HG02678 (cell line): ENCODE data around the gene RHEX.
"Not testable (repeated sequence)": the region's sequence is repeated elsewhere in the genome, so short reads cannot be mapped to it uniquely, and the experiment has no call there.

Source experiments
- ATAC-seq: cut with Tn5 transposase; IDR thresholded peaks from one replicate; pipeline ENCODE4 v1.9.1; 2021; ENCODE audit warnings: mild to moderate bottlenecking, moderate library complexity; ENCODE audit not compliant: unreplicated experiment

The RHEX gene

DNA sequence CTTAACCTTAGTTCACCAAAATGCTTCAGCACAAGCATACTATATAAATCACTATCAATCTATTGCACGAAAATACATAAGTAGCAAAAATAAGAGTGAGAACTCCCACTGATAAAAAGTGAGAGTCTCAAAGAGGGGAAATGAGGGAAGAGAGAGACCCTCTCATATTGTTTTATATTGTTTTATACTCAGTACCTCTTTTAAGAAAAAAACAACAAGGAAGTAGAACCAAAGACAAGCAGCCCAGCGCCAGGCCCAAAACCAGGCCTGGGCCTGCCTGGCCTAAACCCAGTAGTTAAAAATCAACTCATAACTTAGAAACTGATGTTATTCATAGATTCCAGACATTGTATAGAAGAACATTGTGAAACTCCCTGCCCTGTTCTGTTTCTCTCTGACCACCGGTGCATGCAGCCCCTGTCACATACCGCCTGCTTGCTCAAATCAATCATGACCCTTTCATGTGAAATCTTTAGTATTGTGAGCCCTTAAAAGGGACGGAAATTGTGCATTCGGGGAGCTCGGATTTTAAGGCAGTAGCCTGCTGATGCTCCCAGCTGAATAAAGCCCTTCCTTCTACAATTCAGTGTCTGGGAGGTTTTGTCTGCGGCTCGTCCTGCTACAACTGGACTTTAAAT is 5.4 kb downstream of the RHEX start:
- not testable (repeated sequence) for ATAC-seq

DNA sequence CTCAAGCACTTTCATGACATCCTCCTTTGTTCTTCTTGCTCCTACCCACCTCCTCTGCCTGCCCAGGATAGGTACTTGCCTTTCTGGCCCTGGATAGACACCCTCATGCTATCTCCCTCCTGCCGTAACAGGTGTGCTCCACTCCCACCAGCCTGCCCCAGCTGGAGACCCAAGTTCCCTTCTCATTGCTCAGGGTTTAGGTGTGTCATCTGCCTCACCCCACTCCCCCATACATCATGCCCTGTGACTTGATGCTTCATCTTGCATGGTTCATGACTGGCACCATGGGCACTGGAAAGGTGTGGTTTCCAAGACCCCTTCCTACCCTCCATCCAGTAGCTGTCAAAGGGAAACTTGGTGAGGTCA is 5.9 kb downstream of the RHEX start:
- ATAC-seq, result no peak

DNA sequence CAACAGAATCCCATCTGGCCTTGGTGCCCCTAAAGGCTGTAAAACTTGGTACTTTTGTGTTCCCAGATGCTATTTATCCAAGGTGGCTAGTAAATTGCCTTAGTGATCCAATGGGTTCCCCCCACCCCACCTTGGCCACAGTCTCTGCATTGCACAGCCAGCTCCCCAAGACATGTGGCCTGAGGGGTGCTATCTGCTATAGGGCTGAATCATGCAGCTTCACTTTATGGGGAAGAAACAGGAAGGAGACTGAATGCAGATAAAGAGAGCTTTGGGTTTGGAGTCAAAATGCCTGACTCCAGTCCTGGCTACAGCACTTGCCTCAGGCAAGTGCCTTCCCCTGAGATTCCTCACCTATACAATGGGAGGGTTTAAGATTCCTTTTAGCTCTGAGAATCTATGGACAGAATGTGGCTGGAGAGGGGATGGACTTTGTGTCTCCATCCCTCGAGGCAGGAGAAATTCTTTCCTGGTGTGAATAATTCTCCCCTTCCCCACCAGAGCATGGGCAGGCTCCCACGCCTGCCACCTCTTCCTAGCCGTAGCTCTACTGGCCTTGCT is 6.5 kb downstream of the RHEX start:
- no peak for ATAC-seq

DNA sequence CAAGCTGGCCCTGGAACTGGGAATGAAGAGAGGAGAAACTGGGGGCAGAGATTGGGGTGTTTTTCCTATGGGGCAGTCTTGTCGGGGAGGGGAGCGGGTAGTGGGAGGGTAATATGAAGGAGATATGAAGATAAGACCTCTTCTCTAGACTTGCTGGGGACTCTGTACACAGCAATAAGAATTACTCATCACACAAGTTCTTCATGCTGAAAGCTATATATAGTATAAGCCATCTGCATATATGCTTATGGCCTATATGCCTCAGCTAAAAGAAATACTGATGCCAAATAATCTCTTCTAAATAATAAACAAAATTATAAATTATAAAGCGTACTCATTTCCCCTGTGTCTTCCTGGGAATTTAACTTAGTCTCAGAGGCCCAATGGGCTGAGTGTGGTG is 7.9 kb downstream of the RHEX start:
- no peak for ATAC-seq

DNA sequence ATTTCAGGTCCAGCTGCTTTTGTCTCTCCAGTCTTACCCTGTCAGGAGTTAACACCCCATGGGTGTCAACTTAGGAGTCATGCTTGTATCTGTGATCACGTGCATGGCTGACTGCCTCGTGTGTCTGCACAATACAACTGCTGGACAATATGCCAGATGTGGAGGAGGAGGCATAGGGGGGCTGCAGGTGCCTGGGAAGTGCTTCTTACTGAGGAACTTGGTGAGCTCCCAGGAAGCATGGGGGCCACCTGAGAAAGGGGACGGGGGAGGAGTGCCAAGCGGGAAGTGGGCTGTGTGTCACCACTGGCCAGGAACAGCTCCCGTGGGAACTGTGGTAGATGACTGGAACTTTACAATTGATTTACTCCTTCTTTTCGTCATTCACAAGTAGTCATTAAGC is 9.5 kb downstream of the RHEX start:
- ATAC-seq, result no peak

DNA sequence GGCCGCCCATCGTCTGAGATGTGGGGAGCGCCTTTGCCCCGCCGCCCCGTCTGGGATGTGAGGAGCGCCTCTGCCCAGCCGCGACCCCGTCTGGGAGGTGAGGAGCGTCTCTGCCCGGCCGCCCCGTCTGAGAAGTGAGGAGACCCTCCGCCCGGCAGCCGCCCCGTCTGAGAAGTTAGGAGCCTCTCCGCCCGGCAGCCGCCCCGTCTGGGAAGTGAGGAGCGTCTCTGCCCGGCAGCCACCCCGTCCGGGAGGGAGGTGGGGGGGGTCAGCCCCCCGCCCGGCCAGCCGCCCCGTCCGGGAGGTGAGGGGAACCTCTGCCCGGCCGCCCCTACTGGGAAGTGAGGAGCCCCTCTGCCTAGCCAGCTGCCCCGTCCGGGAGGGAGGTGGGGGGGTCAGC is 11.0 kb downstream of the RHEX start:
- ATAC-seq, result not testable (repeated sequence)

DNA sequence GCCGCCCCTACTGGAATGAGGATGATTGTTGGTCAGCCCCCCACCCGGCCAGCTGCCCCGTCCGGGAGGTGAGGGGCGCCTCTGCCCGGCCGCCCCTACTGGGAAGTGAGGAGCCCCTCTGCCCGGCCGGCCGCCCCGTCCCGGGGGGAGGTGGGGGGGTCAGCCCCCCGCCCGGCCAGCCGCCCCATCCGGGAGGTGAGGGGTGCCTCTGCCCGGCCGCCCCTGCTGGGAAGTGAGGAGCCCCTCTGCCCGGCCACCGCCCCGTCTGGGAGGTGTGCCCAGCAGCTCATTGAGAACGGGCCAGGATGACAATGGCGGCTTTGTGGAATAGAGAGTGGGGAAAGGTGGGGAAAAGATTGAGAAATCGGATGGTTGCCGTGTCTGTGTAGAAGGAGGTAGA is 11.5 kb downstream of the RHEX start:
- ATAC-seq, result not testable (repeated sequence)

DNA sequence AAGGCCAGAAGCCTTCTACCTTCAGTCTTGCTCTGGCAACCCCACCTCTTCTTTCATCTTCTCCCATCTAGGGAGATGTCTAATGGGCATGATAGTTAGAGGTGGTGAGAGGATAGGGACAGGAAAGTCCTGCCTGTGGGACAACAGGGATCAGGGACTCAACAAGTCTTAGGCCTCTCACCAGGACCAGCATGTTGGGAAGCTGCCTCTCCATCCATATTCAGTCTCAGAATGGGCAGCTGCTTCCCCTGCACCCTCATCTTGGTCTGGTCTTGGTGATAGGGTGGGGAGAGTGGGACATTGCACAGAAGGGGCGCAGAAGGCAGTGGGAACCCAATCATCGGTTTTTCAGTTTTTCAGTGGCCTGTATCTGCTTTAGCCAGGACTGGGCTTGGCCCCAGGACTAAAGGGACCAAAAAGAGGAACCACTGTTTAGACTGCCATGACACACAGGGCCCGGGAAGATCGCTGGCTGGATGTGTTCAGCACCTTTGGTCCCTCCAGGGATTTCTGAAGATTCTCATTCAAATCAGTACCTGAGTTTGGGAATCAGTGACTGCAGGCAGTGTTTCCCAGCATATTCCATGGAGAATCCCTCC is 12.7 kb downstream of the RHEX start:
- ATAC-seq, result no peak

DNA sequence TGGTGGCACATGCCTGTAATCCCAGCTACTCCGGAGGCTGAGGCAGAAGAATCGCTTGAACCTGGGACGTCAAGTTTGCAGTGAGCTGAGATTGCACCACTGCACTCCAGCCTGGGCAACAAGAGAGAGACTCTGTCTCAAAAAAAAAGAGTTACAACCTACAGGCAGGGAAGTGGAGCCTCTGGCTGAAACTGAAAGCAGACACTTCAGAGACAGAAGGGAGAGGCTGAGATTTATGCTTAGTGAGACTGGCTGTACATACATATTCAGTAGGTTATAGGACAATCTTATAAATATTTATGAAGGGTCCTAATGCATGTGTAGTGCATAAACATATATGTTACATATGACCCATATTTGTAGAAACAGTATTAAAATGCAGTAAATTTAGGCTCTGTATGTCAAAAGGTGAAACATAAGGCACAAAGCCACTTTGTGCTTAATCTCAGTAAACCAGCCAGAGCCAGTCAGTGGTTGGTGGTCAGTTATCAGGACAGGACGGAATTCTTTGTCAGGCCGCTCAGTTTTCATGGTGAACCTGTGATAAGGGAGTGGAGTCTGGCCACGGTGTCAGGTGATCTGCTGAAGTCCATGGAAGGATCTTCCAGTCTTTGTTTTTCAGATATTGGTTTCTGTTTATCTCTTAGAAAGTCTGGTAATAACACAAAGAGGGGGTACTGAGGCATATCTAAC is 13.7 kb downstream of the RHEX start:
- peak; percentile 95 for ATAC-seq

DNA sequence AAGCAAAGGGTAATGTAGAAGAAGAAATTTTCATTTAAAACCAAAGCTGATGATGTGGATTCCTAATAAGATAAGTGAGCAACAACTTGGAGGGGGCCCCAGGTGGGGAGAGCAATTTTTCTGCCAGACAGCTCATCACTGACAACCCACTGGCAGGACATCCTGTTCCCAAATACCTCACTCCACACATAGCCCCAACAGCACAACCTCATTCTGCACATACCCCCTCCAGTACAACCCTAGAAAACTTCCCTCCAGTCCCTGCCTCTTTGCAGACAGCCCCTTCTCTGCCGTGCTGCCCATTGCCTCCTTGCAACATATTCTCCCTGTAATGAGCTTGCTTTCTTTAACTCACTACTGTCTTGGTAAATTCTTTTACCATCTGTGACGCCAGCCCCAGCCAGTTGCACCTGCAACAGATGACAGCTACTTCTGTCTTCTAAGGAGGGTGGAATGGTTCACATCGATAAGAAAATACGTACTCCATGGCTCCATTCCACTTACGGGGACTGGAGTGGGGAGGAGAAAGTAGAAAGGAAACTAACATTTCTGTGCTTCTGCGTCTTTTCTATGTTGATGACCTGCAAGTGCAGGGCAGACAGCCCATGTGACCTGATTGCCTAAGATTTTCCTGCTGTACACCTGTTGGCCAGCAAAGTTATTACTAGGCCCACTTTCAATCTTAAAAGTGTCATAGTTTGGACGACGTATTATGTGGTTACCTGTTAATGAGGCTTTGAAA is 14.7 kb downstream of the RHEX start:
- ATAC-seq, result peak; percentile 45

DNA sequence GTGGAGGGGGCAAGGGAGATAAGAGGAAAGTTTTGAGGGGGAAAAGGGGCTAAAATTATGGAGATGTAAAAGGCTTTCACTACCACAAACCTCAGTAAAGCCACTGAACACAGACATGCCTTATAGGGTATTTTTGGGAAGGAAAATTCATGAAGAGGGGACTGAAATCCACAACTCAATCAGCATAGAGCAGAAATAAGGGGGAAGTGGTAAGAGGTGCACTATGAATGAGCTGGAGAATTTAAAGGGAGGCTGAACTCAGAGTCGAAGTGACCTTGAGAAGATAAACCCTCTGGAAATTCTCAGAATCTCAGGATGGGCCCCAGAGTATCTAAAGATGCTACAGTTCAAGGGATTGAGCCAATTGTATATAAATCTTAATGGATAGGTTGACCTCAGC is 15.3 kb downstream of the RHEX start:
- ATAC-seq, result no peak

DNA sequence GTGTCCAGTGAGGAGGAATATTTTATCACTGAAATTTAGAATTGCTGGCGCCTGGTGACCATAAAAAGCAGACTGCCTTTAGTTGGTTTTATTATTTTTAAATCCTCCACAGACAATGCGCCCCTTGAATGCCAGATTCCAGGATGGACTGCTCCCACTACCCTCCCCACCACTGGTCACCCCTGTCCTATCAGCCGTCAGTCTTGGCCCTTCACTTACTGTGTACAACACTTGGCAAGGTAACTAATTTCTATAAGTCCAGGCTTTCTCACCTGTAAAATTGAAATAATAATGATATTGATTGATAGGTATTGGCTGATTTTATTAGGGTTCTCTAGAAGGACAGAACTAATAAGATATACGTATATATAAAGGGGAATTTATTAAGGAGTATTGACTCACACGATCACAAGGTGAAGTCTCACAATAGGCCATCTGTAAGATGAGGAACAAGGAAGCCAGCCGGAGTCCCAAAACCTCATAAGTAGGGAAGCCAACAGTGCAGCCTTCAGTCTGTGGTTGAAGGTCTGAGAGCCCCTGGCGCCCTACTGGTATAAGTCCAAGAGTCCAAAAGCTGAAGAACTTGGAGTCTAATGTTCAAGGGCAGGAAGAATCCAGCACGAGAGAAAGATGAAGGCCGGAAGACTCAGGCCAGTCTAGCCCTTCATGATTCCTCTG is 17.8 kb downstream of the RHEX start:
- no peak for ATAC-seq

DNA sequence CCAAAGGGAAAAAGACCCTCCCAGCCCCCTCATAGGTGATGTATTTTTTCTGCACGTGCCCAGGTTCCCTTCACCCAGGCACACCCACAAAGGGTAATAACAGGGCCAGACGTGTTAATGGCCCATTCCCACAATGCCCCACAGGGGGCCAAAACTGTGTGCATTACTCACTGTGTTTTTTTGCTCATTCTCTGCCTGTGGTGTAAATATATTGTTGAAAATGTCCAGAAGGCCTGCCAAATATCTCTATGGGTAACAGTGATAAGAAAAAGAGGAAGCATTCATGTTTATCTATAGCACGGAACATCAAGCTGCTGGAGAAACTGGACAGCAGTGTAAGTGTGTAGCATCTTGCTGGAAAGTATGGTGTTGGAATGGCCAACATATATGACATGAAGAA is 21.9 kb downstream of the RHEX start:
- ATAC-seq, result no peak

DNA sequence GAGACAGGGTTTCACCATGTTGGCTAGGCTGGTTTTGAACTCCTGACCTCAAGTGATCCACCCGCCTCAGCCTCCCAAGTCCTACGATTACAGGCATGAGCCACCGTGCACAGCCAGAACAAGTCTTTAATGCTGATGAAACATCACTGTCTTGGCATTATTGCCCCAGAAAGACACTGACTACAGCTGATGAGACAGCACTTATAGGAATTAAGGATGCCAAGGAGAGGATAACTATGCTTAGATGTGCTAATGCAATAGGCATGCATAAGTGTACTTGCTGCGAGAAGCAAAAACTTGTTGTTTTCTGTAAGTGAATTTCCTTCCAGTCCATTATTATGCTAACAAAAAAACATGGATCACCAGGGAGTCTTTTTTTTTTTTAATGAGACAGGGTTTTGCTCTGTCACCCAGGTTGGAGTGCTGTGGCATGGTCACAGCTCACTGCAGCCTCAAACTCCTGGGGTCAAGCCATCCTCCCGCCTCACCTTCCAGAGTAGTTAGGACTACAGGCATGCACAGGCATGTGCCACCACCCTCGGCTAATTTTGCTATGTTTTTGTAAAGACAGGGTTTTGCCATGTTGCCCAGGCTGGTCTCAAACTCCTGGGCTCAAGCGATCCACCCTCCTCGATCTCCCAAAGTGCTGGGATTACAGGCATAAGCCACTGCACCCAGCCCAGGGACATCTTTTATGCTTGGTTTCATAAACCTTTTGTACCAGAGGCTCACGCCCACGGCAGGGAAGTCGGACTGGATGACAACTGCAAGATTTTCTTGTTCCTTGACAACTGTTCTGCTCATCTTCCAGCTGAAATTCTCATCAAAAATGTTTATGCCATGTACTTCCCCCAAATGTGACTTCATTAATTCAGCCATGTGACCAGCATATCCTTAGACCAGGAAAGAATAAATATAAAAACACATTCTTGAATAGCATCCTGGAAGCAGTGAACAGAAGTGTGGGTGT is 23.1 kb downstream of the RHEX start:
- ATAC-seq, result no peak

DNA sequence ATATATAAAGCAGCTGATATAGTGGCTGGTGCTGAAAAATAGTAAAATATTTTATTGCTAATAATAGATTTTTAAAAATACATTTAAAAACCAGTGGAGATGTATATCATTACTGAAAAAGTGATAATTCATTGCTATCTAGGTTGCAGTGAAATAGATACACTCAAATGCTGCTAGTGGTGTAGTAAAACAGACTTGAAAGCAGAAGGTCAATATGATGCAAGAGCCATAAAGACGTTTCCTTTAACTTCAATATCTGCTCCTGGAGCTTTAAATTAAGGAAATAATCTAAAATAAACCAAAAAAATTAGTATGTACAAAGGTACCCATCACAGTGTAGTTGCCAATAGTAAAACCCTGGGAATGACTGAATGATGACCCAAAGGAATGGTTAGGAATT is 26.2 kb downstream of the RHEX start:
- no peak for ATAC-seq

DNA sequence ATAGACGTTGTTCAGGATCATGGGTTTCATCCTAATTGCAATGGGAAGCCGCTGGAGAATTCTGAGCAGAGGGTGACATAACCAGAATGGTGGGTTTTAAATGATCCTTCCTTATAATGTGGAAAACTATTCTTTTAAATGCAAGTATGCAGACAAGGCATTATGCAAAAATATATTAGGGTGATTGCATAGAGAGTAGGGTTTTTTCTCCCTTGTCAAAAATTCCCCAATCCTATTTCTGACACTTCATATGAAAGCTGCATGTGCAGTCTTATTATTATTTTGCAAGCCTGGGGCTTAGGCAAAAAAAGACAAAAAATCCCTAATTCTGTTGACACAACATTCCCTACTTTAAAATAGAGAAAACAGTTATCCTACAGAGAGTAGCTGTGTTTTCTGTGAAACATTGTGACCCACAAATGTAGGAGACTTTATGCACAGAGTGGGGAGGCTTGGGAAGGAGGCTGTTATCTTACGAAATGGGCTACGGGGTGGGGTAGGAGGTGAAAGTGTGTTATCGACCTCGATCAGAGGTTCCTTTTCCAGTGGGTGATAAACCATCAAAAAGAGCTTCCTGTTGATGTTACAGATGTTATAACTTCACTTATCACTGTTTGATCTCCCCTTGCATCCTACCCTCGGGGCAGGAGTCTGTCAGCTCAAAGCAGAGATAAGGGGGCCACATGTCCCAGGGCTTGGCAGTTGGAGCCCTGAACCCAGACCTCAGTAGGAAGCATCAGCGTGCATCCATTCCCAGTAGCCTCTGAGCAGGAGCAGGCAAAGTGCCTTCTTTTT is 27.2 kb downstream of the RHEX start:
- no peak for ATAC-seq

DNA sequence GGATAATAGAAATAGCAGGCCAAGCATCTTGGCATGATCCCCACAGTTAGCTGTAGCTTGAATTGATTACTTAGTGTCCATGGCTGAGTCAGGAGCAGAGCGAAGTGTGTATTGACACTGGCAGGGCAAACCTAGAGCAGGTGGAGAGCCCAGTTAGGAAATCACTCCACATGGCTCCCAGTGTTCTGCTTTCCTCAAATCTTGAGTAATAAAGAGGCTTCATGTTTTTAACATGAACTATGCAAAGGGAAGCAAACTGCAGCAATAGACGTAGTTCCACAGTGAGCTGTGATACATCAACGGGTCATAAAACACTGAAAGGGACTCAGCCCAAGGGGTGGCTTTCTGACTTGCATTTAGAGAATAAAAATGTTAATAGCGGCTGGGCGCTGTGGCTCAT is 28.9 kb downstream of the RHEX start:
- no peak for ATAC-seq

DNA sequence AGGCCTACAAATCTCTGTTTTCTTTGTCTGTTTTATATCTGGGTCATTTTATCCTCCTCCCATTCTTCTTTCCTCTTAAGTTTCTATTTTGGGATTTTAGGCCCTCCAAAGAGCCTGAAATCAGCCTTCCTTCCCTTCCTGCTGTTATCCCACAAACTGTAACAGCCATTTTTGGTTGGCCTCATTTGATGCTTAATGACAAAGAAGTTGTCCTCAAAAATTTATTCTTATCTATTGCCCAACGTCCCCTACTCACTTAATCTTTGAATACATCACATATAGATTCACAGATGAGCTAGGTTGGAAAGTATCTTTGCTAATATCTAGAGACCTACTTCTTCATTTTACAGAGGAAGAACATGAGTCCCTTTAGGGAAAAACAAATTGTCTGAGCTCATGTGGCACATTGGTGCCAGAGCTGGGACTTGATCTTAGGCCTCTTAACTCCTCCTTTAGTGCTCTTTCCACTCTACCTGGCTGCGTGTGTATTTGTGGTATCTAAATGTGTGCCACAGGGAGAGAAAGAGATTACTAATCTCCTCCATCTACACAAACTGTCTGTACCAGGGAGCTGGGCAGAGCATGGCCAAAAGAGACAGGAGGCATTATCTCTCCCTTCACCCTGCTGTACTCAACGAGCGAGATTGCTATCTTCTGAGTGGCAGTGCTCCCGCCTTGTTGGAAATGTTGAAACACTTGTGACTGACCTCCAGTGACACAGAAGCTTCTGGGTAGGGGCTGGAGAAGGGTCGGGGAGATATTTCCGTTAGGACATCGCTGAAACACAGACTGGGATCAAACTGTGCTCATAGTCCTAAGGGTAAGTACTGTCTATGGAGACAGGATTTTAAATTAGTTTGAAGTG is 30.1 kb downstream of the RHEX start:
- no peak for ATAC-seq
